GM21786 (cell line): ENCODE data around the gene ANKH.
"Not testable (repeated sequence)": the region's sequence is repeated elsewhere in the genome, so short reads cannot be mapped to it uniquely, and the experiment has no call there.

ENCODE experiments used
- ATAC-seq: cut with Tn5 transposase; IDR thresholded peaks from one replicate; pipeline ENCODE4 v1.9.1; 2021; ENCODE audit not compliant: unreplicated experiment

Gene ANKH

DNA sequence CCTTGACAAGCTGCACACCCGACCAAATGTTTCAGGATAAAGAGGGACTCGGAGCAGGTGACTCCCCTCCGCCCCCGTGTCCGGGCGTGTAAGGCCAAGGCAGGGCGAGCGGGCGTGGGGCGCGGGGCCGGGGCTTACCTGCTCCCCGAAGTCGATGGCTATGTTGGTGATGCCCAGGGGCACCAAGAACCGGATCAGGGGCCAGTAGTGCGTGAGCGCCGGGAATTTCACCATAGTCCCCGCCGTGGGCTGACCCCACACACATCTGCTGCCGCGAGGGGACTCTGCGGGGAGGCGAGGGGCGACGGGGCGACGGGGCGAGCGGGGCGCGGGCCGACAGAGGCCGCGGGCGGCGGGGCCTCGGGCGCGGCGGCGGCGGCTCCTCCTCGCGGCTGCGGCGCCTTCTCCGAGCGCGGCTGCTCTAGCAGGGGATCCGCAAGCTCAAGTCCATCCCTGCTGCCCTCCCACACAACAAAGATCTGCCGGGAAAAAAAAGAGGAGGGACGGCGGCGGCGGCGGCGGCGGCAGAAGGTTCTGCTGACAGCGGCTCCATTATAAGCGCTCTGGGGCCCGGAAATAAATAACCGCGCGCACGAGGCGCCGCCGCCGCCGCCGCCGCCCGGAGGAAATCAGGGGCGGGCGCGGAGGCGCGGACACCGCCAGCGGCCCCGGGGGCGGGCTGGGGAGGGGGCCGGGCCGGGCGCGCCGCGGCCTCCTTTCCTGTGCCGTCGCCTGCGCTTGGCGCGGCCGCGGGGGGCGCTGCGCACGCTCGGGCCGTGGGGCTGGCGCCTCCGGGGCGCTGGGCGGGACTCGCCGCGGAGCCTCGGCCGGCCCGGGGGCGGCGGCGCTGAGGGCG lies at the start of gene ANKH:
Gene ANKH (minus strand): TSS at position 565 of the 856 bp plus-strand sequence. CDS start 331 bp downstream, at position 234.
- ATAC-seq: peak; percentile 86

DNA sequence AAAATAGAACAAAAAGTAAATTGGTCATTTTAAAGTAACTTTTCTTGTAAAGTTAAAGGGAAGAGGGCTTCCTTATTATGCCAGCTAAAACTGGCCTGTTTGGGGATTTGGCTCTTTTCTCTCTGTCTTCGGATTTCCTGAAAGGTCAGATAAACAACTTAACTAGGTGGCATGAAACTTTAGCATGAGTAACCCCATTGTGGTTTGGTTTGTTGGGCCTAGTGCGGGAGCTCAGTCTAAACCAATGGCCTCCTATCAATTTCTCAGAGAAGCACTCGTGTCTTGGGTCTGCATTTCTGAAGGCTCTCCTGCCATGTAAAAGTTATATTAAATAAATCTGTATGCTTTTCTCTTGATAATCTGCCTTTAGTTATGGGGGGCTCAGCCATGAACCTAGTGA lies 48.5 kb upstream of the ANKH start:
- ATAC-seq: no peak

DNA sequence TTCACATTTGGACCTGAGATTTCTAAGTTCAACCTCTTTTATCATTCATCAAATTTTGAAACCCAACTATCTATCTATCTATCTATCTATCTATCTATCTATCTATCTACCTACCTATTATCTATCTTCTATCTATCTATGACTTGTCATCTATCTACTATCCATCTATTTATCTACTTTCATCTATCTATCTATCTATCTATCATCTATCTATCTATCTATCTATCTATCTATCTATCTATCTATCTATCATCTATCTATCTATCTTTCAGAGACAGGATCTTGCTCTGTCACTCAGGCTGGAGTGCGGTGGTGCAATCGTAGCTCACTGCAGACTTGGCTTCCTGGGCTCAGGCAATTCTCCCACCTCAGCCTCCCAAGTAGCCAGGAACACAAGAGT lies 47.5 kb upstream of the ANKH start:
- ATAC-seq: not testable (repeated sequence)

DNA sequence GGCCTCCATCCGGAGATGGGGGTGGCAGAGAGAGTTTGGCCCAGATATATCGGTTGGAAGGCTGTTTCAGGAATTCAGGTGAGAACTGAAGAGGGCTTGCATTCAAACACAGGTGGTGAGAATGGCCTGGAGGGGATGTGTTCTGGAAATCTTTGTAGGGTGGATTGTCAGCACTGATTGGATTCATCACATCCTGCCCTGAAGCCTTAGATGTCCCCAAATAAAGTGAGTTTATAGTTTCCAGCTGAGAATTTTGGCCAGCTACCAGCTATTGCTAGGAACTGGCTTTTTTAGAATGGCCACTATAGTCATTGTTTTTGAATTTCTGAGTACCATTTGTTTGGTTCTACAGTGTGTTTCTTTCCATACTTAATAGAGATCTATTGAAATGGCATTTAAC lies 46.1 kb upstream of the ANKH start:
- no peak for ATAC-seq

DNA sequence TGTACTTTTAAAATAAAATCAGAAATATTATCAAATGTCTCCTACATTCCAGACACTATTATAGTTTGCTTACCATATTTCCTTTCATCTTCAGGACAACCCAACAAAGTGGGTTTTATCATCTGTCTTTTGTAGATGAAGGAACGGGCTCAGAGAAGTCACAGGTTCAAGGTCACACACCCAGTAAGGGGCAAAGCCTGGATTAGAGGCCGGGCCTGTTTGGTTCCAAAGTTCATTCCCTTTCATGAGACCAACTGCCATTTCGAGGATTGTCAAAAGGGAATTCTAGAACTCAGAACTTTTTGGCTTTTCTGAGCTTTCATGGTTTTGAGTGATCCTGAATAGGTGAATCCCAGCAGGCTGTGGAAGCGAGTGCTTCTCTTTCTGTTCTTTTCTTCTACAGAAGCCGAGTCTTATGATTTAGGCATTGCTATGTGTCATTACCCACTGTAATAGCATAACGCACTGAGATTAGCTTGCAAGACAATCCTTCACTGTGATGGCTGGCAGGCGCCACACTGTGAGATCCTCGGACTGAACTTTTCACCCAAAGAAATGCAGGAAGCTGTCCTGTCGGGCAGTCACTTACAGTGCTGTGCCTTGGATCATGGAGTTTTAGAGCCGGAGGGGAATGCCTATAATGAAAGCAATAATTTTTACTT lies 43.8 kb upstream of the ANKH start:
- no peak for ATAC-seq

DNA sequence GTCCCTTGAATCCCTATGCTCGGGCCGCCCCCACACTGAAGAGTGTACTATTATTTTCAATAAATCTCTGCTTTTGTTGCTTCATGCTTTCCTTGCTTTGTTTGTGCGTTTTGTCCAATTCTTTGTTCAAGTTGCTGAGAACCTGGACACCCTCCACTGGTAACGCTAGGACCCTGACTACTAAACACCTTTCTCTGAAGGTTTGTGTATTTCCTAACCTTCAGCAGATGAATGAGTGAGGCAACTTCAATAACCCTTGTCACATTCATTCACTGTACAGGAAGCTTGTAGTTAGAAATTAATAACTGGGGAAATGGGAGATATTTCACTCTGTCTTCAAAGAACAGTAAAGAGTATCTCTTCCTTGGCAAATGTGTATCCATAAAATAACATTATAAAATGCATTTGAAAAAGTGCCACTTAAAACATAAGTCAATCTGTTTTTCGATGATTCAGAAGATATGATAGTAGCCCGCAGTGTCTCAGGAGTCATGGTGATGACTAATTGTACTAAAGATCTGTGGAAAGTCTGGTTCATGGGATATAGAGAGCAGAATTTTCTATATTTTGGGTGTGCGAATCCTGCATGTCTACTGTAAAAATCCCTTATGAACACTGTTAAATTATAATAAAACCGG lies 43.2 kb upstream of the ANKH start:
- ATAC-seq: no peak

DNA sequence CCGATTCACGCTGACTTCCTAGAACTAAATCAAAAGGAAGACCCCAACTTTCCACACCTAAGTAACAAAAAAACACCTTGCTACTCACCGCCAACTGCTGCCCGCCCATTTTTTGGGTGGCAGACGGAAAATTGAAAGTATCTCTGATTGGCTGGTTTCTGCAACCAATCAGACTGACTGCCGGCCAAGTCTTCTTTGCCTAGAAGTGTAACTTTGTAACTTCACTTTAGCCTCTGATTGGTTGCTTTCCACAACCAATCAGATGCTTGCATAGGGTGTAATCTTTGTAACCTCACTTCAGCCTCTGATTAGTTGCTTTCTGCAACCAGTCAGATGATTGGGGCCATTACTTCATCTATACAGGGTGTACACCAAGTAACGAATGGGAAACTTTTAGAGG lies 42.6 kb upstream of the ANKH start:
- no peak for ATAC-seq

DNA sequence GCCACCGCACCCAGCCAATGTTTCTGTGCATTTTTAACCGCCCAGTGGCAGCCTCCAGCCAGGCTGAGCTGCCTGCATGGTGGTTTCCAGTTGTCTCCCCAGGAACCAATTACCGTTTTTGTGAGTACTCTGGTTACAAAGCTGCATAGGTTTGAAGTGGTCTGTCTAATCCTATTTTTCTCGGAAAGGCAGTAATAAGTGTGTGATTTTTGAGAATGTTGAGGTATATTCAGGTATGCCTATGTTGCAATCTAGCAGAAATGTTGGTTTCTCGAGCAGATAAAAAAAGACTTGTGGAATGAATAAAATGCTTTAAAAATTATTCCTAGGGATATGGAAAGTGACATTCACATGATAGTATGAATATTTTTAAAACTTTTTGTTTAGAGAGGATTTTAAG lies 41.5 kb upstream of the ANKH start:
- no peak for ATAC-seq

DNA sequence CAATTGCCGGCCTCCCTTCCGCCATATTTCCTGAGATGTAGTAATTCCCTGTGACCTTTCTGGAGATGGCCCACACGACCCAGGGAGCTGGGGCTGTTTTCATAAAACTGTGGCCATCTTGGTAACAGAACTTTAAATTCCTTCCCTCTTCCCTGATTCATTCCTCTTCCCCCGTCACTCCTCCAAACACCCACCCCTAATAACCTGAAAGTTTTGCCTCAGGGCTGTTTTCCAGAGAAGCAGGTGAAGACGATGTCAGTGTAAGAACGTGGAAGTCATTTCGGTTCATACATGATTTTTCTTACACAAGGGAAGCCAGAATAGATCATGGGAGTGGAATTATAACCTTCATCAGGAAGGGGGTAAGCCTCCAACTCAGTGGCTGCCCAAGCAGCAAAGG lies 40.6 kb upstream of the ANKH start:
- ATAC-seq: no peak

DNA sequence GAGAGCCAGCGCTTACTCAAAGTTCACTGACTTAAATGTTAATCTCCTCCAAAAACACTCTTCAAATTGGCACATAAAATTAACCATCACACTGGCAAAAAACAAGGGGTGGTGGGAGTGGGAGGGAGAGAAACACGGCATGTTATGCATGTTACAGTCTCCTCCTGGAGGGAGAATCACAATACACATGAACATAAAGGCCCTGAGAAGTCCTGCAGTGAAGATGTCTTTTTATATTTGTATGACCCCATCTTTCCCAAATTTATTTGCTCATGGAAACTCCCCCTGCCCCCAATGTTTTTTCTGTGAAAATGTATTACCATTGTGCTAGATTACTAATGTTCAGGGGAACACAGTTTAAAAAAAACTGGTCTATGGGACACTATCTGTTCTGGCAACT lies 37.8 kb upstream of the ANKH start:
- no peak for ATAC-seq

DNA sequence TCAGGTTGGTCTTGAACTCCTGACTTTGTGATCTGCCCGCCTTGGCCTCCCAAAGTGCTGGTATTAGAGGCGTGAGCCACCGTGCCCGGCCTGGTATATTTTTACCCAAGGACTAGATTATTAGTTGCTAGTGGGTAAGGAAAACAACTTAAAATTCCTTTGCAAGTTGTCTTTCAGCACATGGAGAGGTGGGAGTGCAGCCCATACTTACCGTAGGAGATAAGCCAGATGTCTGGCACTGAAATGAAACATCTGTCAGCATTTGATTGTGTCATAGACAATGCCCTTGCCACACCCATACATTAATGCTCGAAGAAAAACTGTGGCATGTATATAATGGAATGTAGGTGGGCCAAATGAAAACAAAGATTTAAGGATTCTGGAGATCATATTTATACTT lies 36.6 kb upstream of the ANKH start:
- no peak for ATAC-seq

DNA sequence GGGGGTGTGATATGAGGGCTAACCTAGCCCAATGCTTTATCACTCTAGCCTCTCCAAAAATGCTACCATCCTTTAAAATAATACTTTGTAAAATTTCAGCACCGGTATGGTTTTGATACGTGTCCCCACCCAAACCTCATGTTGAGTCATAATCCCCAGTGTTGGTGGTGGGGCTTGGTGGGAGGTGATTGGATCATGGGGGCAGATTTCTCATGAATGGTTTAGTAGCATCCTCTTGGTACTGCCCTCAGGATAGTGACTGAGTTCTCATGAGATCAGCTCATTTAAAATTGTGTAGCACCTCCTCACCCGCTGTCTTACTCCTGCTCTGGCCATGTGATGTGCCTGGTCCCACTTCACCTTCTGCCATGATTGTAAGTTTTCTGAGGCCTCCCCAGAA lies 35.0 kb upstream of the ANKH start:
- no peak for ATAC-seq

DNA sequence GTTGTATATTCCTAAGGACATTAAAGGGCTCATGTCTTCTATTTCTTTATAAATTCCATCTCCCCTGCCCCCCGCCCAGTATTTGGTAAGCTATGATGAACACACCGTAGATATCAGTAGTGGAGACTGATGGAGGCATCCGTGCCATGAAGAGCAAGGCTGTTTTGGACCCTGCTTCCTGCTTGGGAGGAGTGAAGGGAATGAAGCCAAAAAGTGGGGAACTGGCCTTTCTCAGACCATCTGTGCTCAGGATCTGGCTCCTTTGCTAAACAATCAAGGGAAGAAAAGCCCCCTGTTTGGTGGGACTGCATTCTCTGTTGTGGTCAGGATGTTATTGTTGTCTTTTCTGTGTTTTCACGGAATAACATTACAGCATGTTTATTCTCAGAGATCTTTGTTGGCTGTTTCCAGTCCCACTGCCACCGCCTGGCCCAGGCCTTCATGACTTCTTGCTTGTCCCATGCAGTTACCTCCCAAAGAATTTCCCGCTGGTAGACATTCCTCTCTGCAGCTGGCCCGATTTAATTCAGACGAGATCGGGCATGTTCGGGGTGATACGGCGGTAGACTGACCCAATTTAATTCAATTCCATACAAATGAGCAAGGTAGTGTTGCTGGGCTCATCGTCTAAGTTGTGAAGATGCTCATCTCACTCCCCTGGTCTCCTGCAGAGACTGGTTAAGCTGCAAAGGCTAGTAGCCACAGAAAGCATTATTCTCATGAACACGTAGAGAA lies 31.4 kb upstream of the ANKH start:
- ATAC-seq: no peak

DNA sequence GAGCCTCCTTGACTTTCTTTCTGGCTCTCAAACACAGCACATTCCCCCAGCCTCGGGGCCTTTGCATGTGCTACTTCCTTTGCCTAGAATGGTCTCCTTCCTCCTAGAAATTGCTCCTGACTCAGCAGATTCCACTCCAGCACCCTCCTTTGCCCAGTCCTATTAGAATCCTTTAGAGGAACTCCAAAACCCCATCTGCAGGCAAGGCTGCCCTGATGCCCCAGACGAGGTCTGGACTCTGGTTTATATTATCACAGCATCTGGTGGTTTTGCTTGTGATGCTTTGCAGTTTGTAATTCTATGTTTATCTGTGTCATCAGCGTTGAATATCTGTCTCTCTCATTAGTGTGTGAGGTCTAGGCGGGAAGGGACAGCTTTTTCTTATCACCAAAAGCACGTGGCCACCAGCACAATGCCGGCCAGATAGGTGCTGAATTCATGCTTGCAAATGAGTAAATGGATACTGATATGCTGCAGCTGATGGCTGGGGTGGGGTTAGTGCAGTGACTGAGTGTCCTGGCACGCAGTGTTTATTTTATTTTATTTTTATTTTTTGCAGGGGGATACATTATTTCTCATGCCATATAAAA lies 30.0 kb upstream of the ANKH start:
- no peak for ATAC-seq

DNA sequence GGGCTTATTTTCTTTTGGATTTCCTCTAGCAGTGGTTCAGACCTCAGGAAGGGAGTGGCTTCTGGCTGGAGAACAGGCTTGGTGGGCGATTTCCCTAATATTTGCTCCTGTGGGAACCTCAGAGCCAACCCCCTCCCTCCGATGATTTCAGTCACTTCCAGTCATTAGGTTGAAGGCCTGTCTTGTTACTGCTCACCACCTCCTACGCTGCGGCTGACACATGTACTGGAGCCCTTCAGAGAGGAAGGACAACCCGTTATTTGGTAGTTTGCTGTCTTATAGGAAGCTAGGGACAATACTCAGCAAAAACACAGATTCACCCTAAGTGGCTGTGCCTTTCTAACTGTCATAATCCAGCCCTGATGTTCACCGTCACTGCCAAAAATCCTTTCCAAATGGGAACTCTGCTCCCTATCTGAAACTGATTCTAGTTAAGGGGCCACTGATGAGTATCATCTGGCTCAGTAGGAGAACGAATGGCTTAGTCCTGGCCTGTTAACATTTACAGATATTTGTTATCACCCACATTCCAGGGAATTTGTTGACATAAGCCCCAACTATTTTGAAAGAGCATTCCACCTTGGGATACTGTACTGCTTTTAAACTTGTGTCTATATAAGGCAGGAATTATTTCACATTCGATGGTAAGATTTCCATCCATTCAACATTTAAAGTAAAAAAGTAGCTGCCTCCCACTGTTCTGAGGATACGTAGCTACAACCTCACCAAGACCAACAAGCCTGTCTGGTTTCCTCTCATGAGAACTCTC lies 29.3 kb upstream of the ANKH start:
- no peak for ATAC-seq

DNA sequence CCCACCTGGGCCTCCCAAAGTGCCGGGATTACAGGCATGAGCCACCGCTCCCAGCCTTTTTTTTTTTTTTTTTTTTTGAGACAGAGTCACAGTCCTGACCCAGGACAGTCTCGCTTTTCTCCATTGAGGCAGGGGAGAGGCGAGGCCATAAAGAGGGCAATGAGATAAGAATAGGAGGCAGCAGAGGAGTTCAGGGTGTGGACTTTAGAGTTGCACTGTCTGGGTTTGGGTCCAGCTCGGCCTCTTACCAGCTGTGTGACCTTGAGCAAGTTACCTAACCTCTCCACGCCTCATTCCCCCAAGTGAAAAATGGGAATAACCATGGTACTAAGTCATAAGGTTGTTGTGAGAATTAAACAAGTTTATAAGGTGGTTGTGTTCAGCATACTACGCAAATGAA lies 24.6 kb upstream of the ANKH start:
- no peak for ATAC-seq

DNA sequence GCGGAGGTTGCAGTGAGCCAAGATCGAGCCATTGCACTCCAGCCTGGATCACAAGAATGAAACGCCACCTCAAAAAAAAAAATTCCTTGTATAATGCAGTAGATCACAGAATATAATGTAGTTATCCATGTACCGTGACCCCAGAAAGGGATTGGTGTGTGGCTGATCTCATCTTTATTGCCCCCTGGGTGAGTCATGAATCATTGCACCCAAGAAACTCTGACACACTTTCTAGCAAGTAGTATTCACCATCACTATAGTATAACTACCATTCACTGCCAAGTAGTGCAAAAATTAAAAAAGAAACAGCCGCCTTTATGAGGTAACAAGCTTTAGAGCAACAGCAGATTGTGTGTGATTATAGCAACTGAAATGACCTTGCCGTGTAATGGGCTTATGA lies 23.7 kb upstream of the ANKH start:
- no peak for ATAC-seq

DNA sequence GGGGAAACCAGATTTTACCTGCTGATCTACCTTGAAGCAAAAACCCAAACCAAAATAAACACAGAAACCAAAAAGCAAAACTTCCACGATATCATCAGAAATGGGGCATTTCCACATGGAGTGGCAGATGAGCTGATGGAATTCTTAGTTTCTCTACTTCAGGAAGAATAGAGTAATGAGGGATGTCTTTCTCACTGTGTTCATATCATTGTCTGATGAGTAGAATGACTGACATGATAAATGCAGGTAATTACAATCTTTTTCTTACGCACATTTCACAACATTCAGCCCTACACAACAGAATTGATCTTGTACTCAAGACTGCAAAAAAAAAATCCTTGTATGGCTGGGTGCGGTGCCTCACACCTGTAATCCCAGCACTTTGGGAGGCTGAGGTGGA lies 23.2 kb upstream of the ANKH start:
- ATAC-seq: no peak

DNA sequence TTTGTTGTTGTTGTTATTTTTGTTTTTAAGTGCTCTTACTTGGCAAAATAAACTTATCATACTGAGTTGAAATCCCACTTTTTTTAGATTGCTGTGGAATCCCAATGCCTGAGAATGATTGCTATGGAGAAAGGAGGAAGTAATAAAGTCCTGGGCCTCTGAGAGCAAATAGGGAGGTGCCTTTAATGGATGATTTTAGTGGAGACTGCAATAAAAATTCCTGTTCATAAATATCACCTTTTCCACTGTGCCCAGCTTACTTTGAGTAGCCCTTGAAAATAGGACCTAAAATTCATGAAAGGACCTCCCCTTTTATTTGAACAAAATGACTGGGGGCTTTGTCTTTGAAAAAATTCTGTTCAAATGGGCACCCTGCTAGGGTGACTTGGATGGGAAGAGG lies 21.8 kb upstream of the ANKH start:
- ATAC-seq: no peak

DNA sequence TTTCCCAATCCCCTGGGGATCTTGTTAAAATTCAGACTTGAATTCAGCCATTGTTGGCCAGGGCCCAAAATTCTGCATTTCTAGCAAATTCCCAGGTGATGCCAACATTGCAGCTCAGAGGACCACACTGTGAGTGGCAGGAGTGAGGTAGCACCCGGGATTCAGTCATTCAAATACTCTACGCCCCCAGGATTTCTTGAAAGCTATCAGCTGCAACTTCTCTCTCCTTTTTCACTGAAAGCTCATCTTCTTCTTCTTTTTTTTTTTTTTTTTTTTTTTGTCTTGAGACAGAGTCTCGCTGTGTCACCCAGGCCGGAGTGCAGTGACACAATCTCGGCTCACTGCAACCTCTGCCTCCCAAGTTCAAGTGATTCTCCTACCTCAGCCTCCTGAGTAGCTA lies 19.3 kb upstream of the ANKH start:
- ATAC-seq: no peak
